ENCODE data around the gene RECQL5.
"Not testable (repeated sequence)": the region's sequence is repeated elsewhere in the genome, so short reads cannot be mapped to it uniquely, and the experiment has no call there.

The RECQL5 gene

DNA sequence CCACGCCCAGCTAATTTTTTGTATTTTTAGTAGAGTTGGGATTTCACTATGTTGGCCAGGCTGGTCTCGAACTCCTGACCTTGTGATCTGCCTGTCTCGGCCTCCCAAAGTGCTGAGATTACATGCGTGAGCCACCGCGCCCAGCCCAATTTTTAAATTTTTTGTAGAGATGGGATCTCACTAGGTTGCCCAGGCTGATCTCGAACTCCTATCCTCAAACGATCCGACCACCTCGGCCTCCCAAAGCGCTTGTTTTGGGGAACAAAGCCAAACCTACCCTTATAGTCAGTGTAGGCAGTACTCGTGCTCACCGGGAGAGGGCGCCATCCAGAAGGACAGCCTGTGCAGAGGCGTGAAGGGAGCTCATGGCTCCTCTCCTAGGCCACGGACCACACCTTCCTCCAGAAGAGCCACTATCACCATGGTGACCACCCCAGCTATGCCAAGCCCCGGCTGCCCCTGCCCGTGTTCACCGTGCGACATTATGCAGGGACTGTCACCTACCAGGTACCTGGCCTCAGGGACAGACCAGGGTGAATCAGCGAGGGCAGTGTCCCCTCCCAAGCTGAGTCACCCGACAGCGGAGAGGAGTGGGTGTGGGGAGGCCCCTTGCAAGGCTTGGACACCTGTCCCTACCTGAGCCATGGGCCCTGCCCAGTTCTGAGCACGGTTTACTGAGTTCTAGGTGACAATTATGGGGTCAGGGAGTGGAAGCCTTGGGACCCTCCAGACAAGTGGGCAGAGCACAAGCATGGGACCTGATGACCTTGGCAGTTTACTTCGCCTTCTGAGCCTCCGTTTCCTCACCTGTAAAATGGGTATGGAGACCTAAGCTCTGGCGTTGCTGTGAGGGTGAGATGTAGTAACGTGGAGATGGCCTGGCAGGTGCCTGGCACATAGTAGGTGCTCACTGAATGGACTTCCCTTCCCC is 65.6 kb downstream of the RECQL5 start:
- DNase-seq (ENCODE audit: low spot score): peak; percentile 86
- in situ Hi-C loops (cut with MboI; ENCODE audit: low sequenced_read_pairs, unreplicated experiment): no loop called here
- TF ChIP-seq, protein P1, sequence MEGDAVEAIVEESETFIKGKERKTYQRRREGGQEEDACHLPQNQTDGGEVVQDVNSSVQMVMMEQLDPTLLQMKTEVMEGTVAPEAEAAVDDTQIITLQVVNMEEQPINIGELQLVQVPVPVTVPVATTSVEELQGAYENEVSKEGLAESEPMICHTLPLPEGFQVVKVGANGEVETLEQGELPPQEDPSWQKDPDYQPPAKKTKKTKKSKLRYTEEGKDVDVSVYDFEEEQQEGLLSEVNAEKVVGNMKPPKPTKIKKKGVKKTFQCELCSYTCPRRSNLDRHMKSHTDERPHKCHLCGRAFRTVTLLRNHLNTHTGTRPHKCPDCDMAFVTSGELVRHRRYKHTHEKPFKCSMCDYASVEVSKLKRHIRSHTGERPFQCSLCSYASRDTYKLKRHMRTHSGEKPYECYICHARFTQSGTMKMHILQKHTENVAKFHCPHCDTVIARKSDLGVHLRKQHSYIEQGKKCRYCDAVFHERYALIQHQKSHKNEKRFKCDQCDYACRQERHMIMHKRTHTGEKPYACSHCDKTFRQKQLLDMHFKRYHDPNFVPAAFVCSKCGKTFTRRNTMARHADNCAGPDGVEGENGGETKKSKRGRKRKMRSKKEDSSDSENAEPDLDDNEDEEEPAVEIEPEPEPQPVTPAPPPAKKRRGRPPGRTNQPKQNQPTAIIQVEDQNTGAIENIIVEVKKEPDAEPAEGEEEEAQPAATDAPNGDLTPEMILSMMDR (IDR thresholded peaks at IDR 0.05; ENCODE audit: borderline replicate concordance, control extremely low read depth, extremely low read depth, insufficient read depth, missing control alignments): peak; percentile 88

DNA sequence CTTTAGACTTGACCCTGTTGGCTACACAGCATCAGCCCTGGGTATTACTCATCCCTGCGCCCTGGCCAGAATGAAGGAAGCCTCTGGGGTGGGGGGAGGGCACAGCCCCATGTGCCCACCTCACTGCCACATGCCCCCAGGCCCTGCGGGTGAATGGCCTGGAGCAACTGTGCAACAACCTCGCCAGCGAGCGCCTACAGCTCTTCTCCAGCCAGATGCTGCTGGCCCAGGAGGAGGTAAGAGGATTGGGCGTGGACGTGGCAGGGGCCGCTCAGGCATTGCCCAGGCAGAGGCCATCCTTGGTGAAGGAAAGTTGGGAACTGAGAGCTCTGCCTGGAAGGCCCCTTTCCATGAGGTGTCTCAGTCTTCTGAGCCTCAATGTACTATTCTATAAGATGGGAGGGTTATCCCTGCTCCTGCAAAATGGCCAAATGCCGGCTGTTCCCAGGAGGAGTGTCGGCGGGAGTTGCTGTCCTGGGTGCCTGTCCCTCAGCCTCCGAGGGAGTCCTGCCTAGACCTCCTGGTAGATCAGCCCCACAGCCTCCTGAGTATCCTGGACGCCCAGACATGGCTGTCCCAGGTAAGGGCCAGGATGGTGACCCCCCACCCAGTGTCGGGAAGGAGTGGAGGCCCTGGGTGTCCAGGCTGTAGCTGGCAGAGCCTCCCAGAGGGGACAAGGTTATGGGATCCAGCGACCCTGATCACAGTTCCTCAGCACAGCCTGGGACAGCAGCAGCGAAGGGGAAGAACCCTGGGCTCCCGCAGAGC is 70.5 kb downstream of the RECQL5 start:
- DNase-seq (ENCODE audit: low spot score): no peak
- TF ChIP-seq, protein P1 (IDR thresholded peaks at IDR 0.05; ENCODE audit: borderline replicate concordance, control extremely low read depth, extremely low read depth, insufficient read depth, missing control alignments): no peak
- in situ Hi-C loops (cut with MboI; ENCODE audit: low sequenced_read_pairs, unreplicated experiment): no loop called here

DNA sequence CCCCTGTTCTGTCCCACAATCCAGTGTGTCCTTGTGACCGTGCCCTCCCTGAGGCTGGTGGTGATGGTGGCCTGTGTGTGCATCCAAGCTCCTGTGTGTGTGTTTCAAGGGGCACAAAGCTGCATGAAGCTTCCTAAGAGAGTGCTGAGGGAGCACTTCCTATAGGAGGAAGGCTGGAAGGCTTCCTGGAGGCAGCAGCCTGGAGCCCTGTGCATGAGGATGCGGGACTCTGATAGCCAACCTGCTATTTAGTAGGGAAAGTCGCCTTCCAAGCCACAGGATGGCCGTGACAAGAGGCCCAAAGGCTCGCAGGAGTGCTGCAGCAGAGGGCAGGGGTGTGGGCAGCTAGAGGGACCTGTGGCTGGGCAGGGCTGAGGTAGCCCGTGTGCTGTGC is 71.0 kb downstream of the RECQL5 start:
- DNase-seq (ENCODE audit: low spot score): no peak
- TF ChIP-seq, protein P1 (IDR thresholded peaks at IDR 0.05; ENCODE audit: borderline replicate concordance, control extremely low read depth, extremely low read depth, insufficient read depth, missing control alignments): no peak
- in situ Hi-C loops (cut with MboI; ENCODE audit: low sequenced_read_pairs, unreplicated experiment): no loop called here

DNA sequence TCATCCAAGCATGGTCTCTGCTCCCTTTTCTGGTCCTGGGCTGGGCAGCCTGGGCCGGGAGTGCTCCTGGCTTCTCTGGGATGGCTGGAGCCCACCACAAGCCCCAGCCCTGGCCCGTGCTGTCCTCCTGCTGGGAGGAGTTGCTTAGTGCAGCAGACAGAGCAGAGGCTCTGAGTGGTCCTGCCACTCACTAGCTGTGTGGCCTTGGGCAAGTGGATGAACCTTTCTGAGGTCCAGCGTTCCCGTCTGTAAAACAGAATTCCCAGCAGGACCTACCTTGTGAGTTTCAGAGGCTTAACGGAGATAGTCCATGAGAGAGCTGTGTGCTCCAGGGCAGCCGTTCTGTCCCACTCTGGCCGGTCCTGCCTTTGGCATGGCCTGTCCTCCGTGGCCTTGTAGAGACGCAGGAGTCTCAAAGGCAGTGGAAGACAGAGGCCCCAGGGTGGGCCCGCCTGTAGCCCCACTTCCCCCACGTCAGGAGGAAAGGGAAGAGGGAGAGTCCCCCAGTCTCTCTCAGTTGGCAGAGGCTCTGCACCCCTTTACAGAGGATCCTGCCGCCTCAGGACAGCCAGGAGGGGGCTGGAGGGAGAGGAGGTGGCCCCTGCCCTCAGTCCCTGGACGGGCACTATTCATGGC is 71.6 kb downstream of the RECQL5 start:
- no peak for DNase-seq (ENCODE audit: low spot score)
- in situ Hi-C loops (cut with MboI; ENCODE audit: low sequenced_read_pairs, unreplicated experiment): no loop called here
- TF ChIP-seq, protein P1 (IDR thresholded peaks at IDR 0.05; ENCODE audit: borderline replicate concordance, control extremely low read depth, extremely low read depth, insufficient read depth, missing control alignments): no peak

DNA sequence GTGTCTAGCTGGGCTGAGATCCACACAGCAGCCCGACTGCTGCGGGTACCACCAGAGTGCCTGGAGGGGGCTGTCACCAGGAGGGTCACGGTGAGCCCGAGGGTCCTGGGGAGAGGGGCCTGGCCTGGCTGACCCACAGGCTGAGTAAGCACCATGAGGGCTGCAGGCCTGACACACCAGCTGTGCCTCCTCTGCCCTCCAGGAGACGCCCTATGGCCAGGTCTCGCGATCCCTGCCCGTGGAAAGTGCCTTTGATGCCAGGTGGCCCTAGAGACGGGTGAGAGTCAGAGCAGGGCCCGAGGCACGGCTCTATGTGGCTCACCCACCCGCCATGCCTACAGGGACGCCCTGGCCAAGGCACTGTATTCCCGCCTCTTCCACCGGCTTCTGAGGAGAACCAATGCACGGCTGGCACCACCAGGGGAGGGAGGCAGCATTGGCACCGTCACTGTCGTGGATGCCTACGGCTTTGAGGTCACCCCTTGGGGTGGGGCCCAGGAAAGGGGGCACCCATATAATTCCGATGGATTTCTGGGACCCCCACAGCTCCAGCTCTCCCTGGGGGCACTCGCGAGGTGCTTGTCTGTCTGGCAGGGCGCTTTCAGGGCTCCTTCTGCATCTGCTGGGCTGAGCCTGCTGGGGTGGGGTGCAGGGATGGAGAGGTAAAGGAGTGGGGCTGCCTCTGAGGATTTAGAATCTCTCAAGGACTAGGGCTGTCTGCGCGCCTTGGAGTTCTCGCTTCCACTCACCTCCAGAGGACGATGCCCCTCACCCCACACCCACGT is 72.3 kb downstream of the RECQL5 start:
- in situ Hi-C loops (cut with MboI; ENCODE audit: low sequenced_read_pairs, unreplicated experiment): no loop called here
- TF ChIP-seq, protein P1 (IDR thresholded peaks at IDR 0.05; ENCODE audit: borderline replicate concordance, control extremely low read depth, extremely low read depth, insufficient read depth, missing control alignments): no peak
- no peak for DNase-seq (ENCODE audit: low spot score)

DNA sequence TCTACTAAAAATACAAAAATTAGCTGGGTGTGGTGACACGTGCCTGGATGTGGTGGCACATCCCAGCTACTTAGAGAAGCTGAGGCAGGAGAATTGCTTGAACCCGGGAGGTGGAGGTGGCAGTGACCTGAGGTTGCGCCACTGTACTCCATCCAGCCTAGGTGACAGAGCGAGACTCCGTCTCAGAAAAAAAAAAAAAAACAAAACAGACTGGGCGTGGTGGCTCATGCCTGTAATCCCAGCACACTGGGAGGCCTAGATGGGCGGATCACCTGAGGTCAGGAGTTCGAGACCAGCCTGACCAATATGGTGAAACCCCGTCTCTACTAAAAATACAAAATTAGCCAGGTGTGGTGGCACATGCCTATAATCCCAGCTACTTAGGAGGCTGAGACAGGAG is 73.5 kb downstream of the RECQL5 start:
- in situ Hi-C loops (cut with MboI; ENCODE audit: low sequenced_read_pairs, unreplicated experiment): not testable (repeated sequence)

More for the DNA sequence above, 73.5 kb downstream of the RECQL5 start:
- not testable (repeated sequence) for DNase-seq (ENCODE audit: low spot score)

All from GM13976 (cell line).